Parathyroid adenoma (tissue), 2 donors: ENCODE results near the gene COG7.

ENCODE experiments used
- H2AFZ ChIP-seq: fragments of 300-600 bp; sonication (generic); one replicate; pipeline ENCODE4 v1.7.0; 2017; ENCODE audit warnings: antibody characterized with exemption, mild to moderate bottlenecking
- H3K27ac ChIP-seq: fragments of 300-600 bp; sonication (generic); one replicate; pipeline ENCODE4 v1.7.0; 2017
- H3K27me3 ChIP-seq: fragments of 300-600 bp; sonication (generic); one replicate; pipeline ENCODE4 v1.7.0; 2017; ENCODE audit warnings: low read length; ENCODE audit not compliant: control insufficient read depth, insufficient read depth
- H3K36me3 ChIP-seq: fragments of 300-600 bp; sonication (generic); one replicate; pipeline ENCODE4 v1.7.0; 2017; ENCODE audit warnings: low read length; ENCODE audit not compliant: control insufficient read depth, insufficient read depth
- H3K4me1 ChIP-seq: fragments of 300-600 bp; sonication (generic); one replicate; pipeline ENCODE4 v1.7.0; 2017; ENCODE audit warnings: control low read depth
- H3K4me2 ChIP-seq: fragments of 300-600 bp; sonication (generic); one replicate; pipeline ENCODE4 v1.7.0; 2017; ENCODE audit warnings: low read length
- H3K4me3 ChIP-seq: fragments of 300-600 bp; sonication (generic); one replicate; pipeline ENCODE4 v1.7.0; 2017; ENCODE audit warnings: low read depth, low read length
- H3K79me2 ChIP-seq: fragments of 300-600 bp; sonication (generic); one replicate; pipeline ENCODE4 v1.7.0; 2017; ENCODE audit warnings: control low read depth
- H3K9ac ChIP-seq: fragments of 300-600 bp; sonication (generic); one replicate; pipeline ENCODE4 v1.7.0; 2017; ENCODE audit warnings: mild to moderate bottlenecking
- H3K9me3 ChIP-seq: fragments of 300-600 bp; sonication (generic); one replicate; pipeline ENCODE4 v1.7.0; 2017; ENCODE audit warnings: low read length; ENCODE audit not compliant: control insufficient read depth
- TF ChIP-seq, protein P1 (sequence below): fragments of 300-600 bp; sonication (generic); IDR thresholded peaks from one replicate; pipeline ENCODE4 v1.7.0; 2017; ENCODE audit warnings: antibody characterized with exemption, mild to moderate bottlenecking
- donor health status: primary hyperparathyroidism.

The COG7 gene

DNA sequence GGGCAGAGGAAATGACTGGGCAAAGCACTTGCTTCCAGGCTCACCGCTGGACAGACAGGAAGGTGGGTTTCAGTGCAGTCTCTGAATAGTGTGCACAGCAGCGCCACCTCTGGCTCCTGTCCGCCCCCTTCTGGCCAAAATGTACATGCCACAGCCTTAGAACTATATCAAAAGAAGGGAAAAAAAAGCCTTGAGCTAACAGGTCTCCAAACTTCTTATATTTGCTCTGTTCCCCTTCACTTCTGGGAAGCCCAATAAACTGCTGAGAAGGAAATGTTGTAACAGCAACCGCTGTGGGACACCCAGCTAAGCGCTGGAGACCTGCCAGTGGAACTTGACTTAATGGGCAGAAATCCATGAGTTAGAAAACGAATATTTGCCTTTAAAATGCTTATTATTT lies 17.5 kb downstream of the COG7 start:
- Histone ChIP-seq H3K36me3 (no peaks in the 10 kb centered on the region), H2AFZ (no peak overlapping the region), H3K27me3 (no peaks in the 10 kb centered on the region), H3K4me3 (no peak overlapping the region), H3K27ac (no peak overlapping the region), H3K4me2 (no peak overlapping the region), H3K79me2 (peaks cover 2% of the 10 kb centered on the region), H3K9ac (no peak overlapping the region), H3K4me1 (no peaks in the 10 kb centered on the region), H3K9me3 (no peaks in the 10 kb centered on the region)
- TF ChIP-seq, protein P1, sequence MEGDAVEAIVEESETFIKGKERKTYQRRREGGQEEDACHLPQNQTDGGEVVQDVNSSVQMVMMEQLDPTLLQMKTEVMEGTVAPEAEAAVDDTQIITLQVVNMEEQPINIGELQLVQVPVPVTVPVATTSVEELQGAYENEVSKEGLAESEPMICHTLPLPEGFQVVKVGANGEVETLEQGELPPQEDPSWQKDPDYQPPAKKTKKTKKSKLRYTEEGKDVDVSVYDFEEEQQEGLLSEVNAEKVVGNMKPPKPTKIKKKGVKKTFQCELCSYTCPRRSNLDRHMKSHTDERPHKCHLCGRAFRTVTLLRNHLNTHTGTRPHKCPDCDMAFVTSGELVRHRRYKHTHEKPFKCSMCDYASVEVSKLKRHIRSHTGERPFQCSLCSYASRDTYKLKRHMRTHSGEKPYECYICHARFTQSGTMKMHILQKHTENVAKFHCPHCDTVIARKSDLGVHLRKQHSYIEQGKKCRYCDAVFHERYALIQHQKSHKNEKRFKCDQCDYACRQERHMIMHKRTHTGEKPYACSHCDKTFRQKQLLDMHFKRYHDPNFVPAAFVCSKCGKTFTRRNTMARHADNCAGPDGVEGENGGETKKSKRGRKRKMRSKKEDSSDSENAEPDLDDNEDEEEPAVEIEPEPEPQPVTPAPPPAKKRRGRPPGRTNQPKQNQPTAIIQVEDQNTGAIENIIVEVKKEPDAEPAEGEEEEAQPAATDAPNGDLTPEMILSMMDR, result peak; percentile 79

DNA sequence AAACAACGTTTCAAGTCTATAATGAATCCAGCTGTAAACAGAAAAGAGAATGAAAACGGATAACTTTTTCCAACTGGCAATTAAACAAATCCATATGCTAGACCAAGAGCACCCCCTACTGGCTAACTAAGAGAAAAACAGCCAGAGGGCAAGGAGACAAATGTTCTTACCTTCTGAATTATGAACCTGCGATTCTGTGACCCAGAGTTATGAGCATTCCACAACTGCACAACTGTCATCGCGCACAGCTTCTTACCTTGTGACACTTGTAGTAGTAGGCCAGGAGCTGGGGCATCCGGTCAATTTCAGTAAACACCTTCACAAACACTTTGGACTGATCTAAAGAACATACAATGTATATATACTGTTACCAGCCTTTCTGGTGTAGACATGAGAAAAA lies 18.6 kb downstream of the COG7 start:
- no peak overlapping the region for H2AFZ ChIP-seq
- H3K4me3 ChIP-seq, result no peak overlapping the region
- H3K79me2 ChIP-seq, result peaks cover 2% of the 10 kb centered on the region
- H3K27me3 ChIP-seq, result no peaks in the 10 kb centered on the region
- TF ChIP-seq, protein P1, result peak; percentile 91
- no peak overlapping the region for H3K9ac ChIP-seq
- H3K27ac ChIP-seq, result no peak overlapping the region
- no peak overlapping the region for H3K4me2 ChIP-seq
- H3K36me3 ChIP-seq, result no peaks in the 10 kb centered on the region
- H3K9me3 ChIP-seq, result no peaks in the 10 kb centered on the region
- no peaks in the 10 kb centered on the region for H3K4me1 ChIP-seq

DNA sequence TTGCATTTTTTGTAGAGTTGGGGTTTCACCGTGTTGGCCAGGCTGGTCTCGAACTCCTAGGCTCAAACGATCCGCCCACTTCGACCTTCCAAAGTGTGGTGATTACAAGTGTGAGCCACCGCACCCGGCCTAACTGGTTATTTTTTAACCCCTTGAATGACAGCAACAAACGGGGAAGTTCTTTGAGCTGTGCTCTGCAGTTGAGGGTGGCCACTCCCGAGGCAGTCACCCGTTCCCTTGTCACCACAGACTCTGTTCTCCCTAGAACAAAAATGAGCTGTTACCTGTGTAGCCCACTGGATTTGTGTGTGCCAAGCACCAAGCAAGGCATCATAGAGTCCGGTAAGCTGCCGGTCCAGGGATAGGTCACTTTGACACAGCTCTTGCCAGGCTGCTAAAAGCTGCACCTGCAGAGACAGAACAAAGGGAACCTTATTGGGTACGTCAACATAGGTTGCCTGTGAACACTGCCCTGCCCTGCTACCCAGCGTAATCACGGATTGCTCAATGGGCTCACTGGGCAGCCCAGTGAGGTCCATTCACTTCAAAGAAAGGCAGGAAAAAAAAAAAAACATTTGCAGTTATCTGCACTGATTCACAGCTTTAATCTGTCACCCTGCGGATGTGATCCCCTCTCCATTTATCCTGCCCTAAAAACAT lies 19.6 kb downstream of the COG7 start:
- no peak overlapping the region for H3K4me2 ChIP-seq
- TF ChIP-seq, protein P1, result no peak
- H3K27ac ChIP-seq, result no peak overlapping the region
- H2AFZ ChIP-seq, result no peak overlapping the region
- peaks cover 2% of the 10 kb centered on the region for H3K79me2 ChIP-seq
- H3K36me3 ChIP-seq, result no peaks in the 10 kb centered on the region
- H3K27me3 ChIP-seq, result no peaks in the 10 kb centered on the region
- H3K9me3 ChIP-seq, result no peaks in the 10 kb centered on the region
- no peak overlapping the region for H3K4me3 ChIP-seq
- no peak overlapping the region for H3K9ac ChIP-seq
- no peaks in the 10 kb centered on the region for H3K4me1 ChIP-seq

DNA sequence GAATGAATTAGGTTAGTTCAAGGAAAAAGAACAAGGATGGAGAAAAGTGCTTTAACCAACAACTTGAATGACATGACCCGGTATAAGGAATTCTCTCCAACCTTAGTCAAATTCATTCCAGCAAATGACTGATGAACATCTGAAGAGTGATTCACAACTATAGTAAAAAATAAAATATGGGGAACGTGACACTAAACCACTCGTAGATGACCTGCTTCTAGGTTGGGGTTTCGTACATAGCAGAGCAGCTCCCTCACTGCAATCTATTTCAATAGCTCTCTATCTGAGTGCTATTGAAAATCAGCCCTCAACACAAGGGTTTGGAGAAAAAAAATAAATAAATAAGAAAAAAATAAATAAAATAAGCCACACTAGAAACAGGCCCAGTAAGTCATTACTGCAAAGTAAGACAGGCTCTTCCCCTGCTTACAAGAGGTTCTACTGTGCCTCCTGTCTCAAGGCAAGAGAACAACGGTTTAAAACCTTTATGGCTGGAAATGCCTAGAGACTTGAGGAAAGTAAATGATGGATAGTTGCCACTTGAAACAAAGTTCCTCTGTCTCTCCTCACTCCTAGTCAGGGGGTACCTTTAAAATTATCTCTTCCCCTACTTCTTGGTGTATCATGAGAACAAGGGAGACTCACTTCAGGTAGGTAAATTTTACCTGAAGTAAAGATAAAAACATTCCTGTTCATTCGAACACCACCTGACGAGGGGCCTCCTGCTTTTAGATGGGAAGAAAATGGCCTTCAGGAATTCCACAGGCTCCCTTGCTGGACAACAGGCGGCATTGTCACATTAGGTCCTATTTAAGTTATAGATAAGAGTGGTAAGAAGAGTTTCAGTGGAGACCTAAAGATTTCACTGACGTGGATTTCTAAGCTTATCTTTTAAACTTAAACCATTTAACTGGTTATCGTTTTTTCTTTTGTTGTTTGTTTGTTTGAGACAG lies 20.5 kb downstream of the COG7 start:
- H3K4me1 ChIP-seq, result no peaks in the 10 kb centered on the region
- TF ChIP-seq, protein P1, result peak; percentile 22
- no peak overlapping the region for H3K9ac ChIP-seq
- H3K79me2 ChIP-seq, result peaks cover 2% of the 10 kb centered on the region
- H3K4me2 ChIP-seq, result no peak overlapping the region
- no peaks in the 10 kb centered on the region for H3K36me3 ChIP-seq
- no peak overlapping the region for H3K4me3 ChIP-seq
- H3K27me3 ChIP-seq, result no peaks in the 10 kb centered on the region
- no peak overlapping the region for H3K27ac ChIP-seq
- H2AFZ ChIP-seq, result no peak overlapping the region
- no peaks in the 10 kb centered on the region for H3K9me3 ChIP-seq
